Loucy (cell line): ENCODE results near the gene ZNF518A.

Experiments used
- H2AFZ ChIP-seq: fragments of 200-600 bp; sonication (generic); 2 replicates; pipeline ENCODE4 v1.6.0; 2016; ENCODE audit warnings: antibody characterized with exemption, mild to moderate bottlenecking, low read length, moderate library complexity
- H3F3A ChIP-seq: fragments of 200-600 bp; 2 replicates; pipeline ENCODE4 v1.6.0; 2016; ENCODE audit warnings: antibody characterized with exemption, low read depth, mild to moderate bottlenecking
- H3K27me3 ChIP-seq: fragments of 200-600 bp; sonication (generic); 2 replicates; pipeline ENCODE4 v1.6.1; 2014; ENCODE audit warnings: low read length, mild to moderate bottlenecking; ENCODE audit not compliant: insufficient read depth, poor library complexity, severe bottlenecking
- H3K36me3 ChIP-seq: fragments of 200-600 bp; sonication (generic); 2 replicates; pipeline ENCODE4 v1.6.1; 2016; ENCODE audit warnings: low read length; ENCODE audit not compliant: insufficient read depth
- H3K4me1 ChIP-seq: fragments of 200-600 bp; sonication (generic); 2 replicates; pipeline ENCODE4 v1.5.1; 2014; ENCODE audit warnings: low read length, mild to moderate bottlenecking; ENCODE audit not compliant: insufficient read depth, poor library complexity, severe bottlenecking
- H3K4me2 ChIP-seq: fragments of 200-600 bp; sonication (generic); 2 replicates; pipeline ENCODE4 v1.6.0; 2014; ENCODE audit warnings: antibody characterized with exemption, low read length, low read depth, mild to moderate bottlenecking; ENCODE audit not compliant: poor library complexity, severe bottlenecking
- H3K4me3 ChIP-seq: fragments of 200-600 bp; sonication (generic); 2 replicates; pipeline ENCODE4 v1.5.1; 2014; ENCODE audit warnings: low read length, mild to moderate bottlenecking, mixed read lengths; ENCODE audit not compliant: poor library complexity, severe bottlenecking
- H3K79me2 ChIP-seq: fragments of 200-600 bp; sonication (generic); 2 replicates; pipeline ENCODE4 v1.6.1; 2014; ENCODE audit warnings: low read length; ENCODE audit not compliant: insufficient read depth
- H3K9ac ChIP-seq: fragments of 200-600 bp; sonication (generic); 2 replicates; pipeline ENCODE4 v1.6.0; 2014; ENCODE audit warnings: mild to moderate bottlenecking, low read depth, low read length, moderate library complexity; ENCODE audit not compliant: poor library complexity, severe bottlenecking
- H3K9me2 ChIP-seq: fragments of 200-600 bp; sonication (generic); replicated peaks from 2 replicates; pipeline ENCODE4 v1.6.1; 2016; ENCODE audit warnings: low read depth, low read length, mixed read lengths
- H3K9me3 ChIP-seq: fragments of 200-600 bp; sonication (generic); 2 replicates; pipeline ENCODE4 v1.6.1; 2014; ENCODE audit warnings: mild to moderate bottlenecking, antibody characterized with exemption, low read length, low read depth; ENCODE audit not compliant: insufficient read depth
- H4K20me1 ChIP-seq: fragments of 200-600 bp; sonication (generic); 2 replicates; pipeline ENCODE4 v1.6.0; 2014; ENCODE audit warnings: antibody characterized with exemption, low read length, mild to moderate bottlenecking; ENCODE audit not compliant: insufficient read depth, poor library complexity, severe bottlenecking
- CTCF ChIP-seq: fragments of 200-600 bp; sonication (generic); conservative IDR thresholded peaks from 2 replicates; pipeline ENCODE4 v1.5.1; 2014; ENCODE audit warnings: mild to moderate bottlenecking, antibody characterized with exemption, low read length
- EZH2phosphoT487 ChIP-seq: fragments of 200-600 bp; IDR thresholded peaks from 2 replicates; pipeline ENCODE4 v1.6.1; 2018; ENCODE audit warnings: antibody characterized with exemption, mild to moderate bottlenecking, moderate library complexity, borderline replicate concordance

Gene ZNF518A

DNA sequence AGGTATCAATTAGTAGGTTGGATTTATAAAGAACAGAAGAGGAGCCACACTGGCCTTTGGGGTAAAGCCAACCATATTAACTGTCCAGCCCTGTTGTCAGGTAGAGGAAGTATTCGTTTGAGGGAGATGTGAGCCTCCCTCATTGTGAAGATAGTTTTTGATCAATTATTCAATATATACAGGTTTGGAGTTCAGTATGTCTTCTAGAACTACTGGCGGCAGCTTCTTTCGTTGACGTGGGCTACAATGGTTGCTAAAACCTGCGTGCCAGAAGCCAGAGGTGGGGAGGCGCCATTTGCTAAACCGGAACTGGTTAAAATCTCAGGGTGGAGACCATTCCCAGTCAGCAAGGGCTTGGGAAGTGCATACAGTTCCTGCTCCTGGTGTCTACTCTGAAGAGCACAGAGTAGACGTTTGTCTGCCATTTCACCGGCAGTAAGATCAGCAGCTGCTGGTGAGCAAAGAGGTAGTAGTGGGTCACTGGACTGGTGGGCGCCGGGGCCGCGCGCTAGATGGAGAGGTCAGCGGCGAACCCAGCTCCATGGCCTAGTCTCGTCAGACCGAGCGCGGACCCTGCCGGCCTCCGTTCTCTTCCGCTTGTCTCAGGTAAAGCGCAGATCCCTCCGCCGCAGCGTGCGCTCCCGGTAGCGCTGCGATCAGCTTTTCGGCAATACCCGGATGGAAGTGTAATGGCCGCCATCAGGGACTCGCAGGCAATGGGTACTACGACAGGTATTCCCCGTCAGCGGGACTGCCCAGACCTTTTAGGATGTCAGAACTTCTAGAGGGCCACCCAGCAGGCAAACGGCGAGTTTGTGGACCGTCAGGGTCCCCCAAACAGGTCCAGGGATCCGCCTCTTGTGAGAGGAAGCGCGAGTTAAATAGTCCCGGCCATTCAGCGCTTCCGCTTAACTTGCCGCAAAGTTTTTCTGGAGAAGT, at the start of gene ZNF518A:
Gene ZNF518A, plus strand, starts transcription at position 911 of the 939 bp plus-strand sequence. CDS start 26,026 bp downstream, outside the sequence.
- Histone ChIP-seq H3K9me3 (no peaks in the 10 kb centered on the region), H3K9me2 (no peaks in the 10 kb centered on the region), H3K36me3 (no peaks in the 10 kb centered on the region), H3K4me2 (peak within 1 kb of the TSS; percentile 69), H3K9ac (peak within 1 kb of the TSS; percentile 70), H3K4me3 (peak within 1 kb of the TSS; percentile 79), H2AFZ (peak within 1 kb of the TSS; percentile 90), H3K27me3 (peaks cover 50% of the 10 kb centered on the region), H3K79me2 (peaks cover 16% of the 10 kb centered on the region), H4K20me1 (no peaks in the 10 kb centered on the region), H3F3A (no peaks in the 10 kb centered on the region), H3K4me1 (peaks cover 19% of the 10 kb centered on the region)
- no peak for TF ChIP-seq EZH2phosphoT487
- no peak for TF ChIP-seq CTCF

- TF ChIP-seq EZH2phosphoT487 = no peak
- no peak for TF ChIP-seq CTCF
- H3K9me2 ChIP-seq = no peaks in the 10 kb centered on the region
- no peaks in the 10 kb centered on the region for H3K9me3 ChIP-seq
- H3K36me3 ChIP-seq = no peaks in the 10 kb centered on the region
- H3K4me1 ChIP-seq = no peaks in the 10 kb centered on the region
- H4K20me1 ChIP-seq = no peaks in the 10 kb centered on the region
- no peaks in the 10 kb centered on the region for H3K79me2 ChIP-seq
- no peak overlapping the region for H3K4me2 ChIP-seq
- H3F3A ChIP-seq = no peaks in the 10 kb centered on the region
- H3K9ac ChIP-seq = no peak overlapping the region
- no peak overlapping the region for H3K4me3 ChIP-seq
- no peak overlapping the region for H2AFZ ChIP-seq
- H3K27me3 ChIP-seq = no peaks in the 10 kb centered on the region
Observed at GRCh38 chr10:96082153-96082552, 47.9 kb upstream of the ZNF518A start.

- Histone ChIP-seq H4K20me1 (no peaks in the 10 kb centered on the region), H3K9ac (no peak overlapping the region), H2AFZ (no peak overlapping the region), H3K9me3 (no peaks in the 10 kb centered on the region), H3K9me2 (no peaks in the 10 kb centered on the region), H3K4me2 (no peak overlapping the region), H3K4me1 (no peaks in the 10 kb centered on the region), H3K36me3 (no peaks in the 10 kb centered on the region), H3K27me3 (no peaks in the 10 kb centered on the region), H3K79me2 (no peaks in the 10 kb centered on the region), H3K4me3 (no peak overlapping the region), H3F3A (no peaks in the 10 kb centered on the region)
- no peak for TF ChIP-seq EZH2phosphoT487
- TF ChIP-seq CTCF = no peak
Observed at GRCh38 chr10:96082748-96083147, 47.3 kb upstream of the ZNF518A start.
